22Rv1 (cell line): ENCODE results near the gene TP53AIP1.

Experiments
- H3K27ac ChIP-seq: fragments of 450-650 bp; 2 replicates; pipeline ENCODE4 v1.5.1; 2017
- CTCF ChIP-seq: fragments of 450-650 bp; IDR thresholded peaks from 2 replicates; pipeline ENCODE4 v1.5.1; 2017; ENCODE audit warnings: mild to moderate bottlenecking
- ZFX ChIP-seq: fragments of 450-650 bp; IDR thresholded peaks from 2 replicates; pipeline ENCODE4 v1.6.1; 2017; ENCODE audit warnings: antibody characterized with exemption, borderline replicate concordance

The TP53AIP1 gene

GRCh38 chr11:128931668-128932067, 11.0 kb downstream of the TP53AIP1 start:
- TF ChIP-seq ZFX (no peak), CTCF (no peak)
- H3K27ac ChIP-seq: no peak overlapping the region

GRCh38 chr11:128931066-128931465, 11.6 kb downstream of the TP53AIP1 start:
- TF ChIP-seq ZFX (no peak), CTCF (no peak)
- H3K27ac ChIP-seq: no peak overlapping the region

- no peak overlapping the region for H3K27ac ChIP-seq
- no peak for TF ChIP-seq CTCF
- no peak for TF ChIP-seq ZFX
These were observed 12.7 kb downstream of the TP53AIP1 start for GRCh38 chr11:128929991-128930390.

GRCh38 chr11:128929468-128929867, 13.2 kb downstream of the TP53AIP1 start:
- no peak overlapping the region for H3K27ac ChIP-seq
- TF ChIP-seq CTCF (no peak), ZFX (no peak)

GRCh38 chr11:128928400-128928799, 14.3 kb downstream of the TP53AIP1 start:
- H3K27ac ChIP-seq: no peak overlapping the region
- TF ChIP-seq ZFX: no peak

GRCh38 chr11:128927683-128928336, 14.9 kb downstream of the TP53AIP1 start:
- no peak for TF ChIP-seq ZFX
- no peak for TF ChIP-seq CTCF
- H3K27ac ChIP-seq: no peak overlapping the region

- H3K27ac ChIP-seq: no peak overlapping the region
- TF ChIP-seq CTCF (no peak), ZFX (no peak)
These were observed 15.6 kb downstream of the TP53AIP1 start for GRCh38 chr11:128927108-128927461.
